GM18499 (cell line): ENCODE data around the gene FNDC5.

Experiments used
- ATAC-seq: cut with Tn5 transposase; IDR thresholded peaks from one replicate; pipeline ENCODE4 v1.9.1; 2021; ENCODE audit warnings: moderate number of reproducible peaks; ENCODE audit not compliant: insufficient read depth, unreplicated experiment

FNDC5 gene

DNA sequence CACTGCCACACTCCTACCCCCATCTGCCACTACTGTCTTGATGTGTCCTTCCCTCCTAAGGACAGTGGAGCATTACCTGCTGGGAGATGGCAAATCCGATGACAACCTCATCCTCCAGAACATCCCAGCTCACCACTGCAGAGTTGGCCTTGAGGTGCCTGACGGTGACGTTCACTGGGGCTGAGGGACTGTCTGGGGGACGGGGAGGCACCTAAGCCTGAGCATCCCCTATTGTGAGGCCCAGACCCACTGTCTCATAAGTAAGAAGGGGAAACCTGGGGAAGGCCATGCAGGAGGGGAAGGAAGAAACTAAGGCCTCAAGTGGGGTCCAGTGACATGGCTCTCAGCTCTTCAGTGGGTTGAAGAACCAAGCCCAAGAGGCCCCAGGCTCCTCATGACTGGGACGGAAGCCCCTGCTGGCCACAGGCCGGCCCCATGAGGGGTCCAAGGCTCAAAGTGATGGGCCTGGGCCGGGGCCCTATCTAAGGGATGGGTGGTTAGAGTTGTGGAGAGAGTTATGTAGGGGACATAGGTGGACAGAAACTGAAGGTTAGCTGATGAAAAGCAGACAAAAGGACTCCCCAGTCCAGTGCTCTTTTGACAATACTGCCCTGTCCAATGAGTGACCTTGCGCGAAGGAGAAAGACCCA, 1.8 kb downstream of the FNDC5 start:
- ATAC-seq, result no peak

DNA sequence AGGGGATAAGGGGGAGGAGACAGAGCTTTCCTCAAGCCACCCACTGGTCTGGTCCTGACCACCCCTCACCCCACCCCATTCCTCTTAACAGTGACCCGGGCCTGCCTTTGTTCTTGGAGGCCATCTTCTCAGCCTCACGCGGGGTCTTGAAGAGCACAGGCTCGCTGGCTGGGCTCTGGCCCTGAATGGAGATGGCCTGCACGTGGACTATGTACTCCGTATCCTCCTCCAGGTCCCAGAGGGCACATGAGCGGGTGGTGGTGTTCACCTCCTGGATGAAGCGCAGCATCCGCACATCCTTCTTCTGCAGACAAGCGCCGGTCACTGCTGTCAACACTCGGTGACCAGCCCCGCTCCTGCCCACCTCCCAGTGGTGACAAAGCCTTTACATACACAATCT, 2.6 kb downstream of the FNDC5 start:
- ATAC-seq, result no peak

DNA sequence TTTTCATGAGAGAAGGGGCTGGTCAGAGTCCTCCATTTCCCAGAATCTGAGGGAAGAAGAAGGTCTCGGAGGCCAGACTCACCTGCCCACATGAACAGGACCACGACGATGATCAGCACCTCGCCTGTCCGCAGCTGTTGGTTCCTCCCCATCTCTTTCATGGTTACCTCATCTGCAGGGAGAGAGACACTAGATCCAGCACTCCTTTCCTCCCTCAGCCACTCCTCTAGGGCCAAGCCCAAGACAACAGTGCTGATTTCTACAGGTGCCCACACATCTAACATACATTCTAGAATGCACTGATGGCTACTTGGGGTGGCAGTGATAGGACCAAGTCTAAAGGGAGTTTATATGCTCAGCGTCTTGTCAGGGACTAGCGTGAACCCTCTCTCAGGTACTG, 3.0 kb downstream of the FNDC5 start:
- no peak for ATAC-seq

DNA sequence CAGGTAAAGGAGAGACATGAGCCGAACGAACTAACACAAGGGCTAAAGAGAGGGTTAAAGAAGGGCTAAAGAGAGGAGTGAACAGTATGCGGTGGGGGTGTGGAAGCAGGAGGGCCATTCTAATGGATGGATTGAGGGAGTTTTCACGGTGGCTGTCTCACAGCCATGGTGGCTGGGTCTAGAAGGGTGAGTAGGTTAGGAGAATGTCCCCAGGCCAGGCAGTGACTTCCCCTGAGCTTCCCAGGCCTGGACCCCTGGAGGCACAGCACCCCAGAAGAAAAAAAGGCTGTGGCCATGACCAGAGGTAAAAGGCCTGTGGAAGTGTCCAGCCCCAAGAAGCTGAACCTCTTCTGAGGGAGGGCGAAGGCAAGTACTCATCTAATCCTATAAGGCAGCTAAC, 3.6 kb downstream of the FNDC5 start:
- no peak for ATAC-seq

DNA sequence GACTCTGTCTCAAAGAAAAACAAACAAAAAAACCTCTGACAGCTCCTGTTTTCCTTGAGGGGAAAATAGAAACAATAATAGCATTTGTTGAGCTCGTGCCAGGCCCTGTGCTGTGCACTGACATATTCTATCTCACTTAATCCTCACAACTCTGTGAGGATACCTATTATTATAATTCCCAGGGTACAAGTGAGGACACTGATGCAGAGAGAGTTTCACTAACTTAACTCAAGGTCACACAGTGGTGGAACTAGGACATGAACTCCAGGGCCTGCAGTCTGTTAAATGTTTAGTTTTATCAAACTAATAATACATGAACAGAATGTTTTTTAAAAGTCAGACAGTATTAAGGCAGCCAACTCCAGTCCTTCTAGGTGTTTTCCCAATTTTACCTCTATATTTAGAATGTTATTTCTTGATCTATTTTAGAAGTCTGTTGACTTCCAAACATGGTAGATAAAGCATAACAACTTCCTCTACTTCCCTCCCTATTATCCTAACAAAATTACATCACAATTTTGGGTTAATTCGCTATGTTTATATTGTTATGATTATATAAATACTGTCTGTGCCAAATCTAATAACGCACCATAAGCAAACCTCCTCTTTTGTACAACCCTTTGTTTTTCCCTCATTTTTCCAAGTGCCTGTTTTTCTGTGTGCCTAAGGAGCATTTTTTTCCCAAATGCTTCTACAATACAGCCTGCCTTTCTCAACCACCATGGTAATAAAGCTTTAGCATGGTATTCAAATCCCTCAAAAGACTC, 4.9 kb downstream of the FNDC5 start:
- no peak for ATAC-seq

DNA sequence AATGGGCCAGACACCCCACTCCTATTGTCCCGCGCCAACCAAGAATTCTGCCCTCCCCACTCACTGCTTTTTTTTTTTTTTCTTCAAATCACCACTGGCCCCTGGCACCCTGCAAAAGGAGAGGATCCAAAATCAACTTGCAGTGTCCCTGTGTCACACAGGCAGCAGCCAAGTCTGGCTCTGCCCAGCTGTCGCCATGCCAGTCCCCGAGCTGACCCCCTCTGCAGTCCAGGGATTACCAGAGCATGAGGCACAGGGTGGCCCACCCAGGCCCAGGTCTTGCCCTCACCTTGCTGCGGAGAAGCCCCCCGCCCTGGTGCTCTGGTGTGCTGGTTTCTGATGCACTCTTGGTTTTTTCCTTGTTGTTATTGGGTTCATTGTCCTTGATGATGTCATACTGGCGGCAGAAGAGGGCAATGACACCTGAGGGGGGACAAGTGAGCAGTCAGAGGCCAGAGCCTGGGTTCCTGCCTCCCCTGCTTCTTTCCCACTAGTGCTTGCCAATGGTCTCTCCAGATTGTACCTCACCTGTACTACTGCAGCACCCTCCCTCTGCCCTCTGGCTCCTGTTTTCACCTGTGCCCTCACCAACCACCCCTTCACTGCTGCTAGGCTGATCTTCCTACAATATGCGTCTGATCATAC, 6.2 kb downstream of the FNDC5 start:
- ATAC-seq, result no peak

DNA sequence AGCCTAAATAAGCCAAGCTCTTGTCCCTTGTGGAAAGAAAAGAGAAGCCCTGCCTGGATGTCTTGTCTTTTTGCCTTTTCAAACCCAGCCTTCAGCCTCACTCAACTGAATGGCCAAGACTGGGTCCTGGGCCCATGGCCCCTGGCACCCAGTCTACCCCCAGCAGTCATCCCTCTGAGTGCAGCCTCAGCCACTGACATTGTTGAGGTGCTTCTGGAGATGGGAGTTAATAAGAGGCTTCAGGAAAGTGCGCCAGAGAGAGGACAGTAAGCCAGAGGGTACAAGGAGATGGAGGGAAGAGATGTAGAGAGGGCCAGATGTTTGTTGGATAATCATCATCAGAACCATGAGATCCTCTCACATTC, 6.8 kb downstream of the FNDC5 start:
- no peak for ATAC-seq

- no peak for ATAC-seq
These were observed 7.4 kb downstream of the FNDC5 start for GRCh38 chr1:32863218-32863880.

- no peak for ATAC-seq
These were observed 8.6 kb downstream of the FNDC5 start for GRCh38 chr1:32861904-32862695.

DNA sequence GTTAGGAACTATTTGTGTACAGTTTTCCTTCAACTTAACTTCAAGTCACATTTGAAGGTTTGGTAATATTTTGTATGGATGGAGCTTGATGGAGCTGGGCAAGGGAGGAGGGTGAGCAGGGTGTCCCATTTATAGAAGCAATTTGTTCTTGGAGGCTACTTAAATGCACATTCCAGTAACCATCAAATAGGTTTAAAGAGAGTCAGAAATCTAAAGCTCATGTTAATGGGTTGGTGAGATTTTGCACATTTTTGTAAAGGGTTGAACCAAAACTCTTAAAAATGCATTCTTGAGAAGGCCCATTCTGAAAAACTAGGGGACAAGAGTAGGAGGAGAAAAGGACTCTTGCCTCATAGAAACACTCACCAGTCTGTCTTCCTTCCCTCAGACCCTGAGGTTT, 10.1 kb downstream of the FNDC5 start:
- ATAC-seq, result no peak

DNA sequence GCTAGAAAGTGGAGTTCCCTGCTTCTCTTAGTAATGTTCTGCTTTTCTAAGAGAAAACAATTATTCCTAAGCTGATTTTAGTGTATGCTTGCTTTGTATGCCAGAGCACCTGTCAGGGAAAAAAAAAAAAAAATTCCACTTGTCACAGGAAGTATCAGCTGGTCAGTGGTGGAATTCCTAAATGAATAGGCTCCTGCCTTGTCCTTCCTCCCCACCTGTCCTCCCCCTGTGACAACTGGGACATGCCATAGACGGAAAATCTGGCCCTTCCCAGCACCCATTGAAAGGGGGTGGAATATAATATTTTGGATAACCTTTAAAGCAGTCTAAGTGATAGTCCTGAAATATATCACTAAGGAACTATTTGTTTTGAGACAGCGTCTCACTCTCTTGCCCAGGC, 10.8 kb downstream of the FNDC5 start:
- ATAC-seq, result no peak

DNA sequence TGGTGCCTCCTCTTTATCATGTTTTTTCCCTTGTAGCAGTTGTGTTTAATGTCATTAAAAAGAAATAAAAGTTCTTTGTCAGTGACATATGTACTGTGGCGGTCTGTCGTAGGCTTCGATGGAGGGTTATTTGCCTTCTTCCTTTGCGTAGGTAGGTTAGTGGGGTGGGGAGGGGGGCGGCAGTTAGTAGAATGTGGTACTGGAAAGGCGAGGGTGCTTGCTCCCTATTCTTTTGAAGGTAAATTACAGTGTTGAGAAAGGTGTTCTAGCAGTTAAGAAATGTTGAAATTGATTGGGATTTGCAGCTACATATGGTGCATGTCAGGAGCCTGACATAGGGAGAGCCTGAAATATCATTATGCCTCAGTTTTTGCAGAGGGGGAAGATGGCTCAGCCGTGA, 11.9 kb downstream of the FNDC5 start:
- ATAC-seq, result no peak

GRCh38 chr1:32858136-32858535, 12.6 kb downstream of the FNDC5 start:
- no peak for ATAC-seq

DNA sequence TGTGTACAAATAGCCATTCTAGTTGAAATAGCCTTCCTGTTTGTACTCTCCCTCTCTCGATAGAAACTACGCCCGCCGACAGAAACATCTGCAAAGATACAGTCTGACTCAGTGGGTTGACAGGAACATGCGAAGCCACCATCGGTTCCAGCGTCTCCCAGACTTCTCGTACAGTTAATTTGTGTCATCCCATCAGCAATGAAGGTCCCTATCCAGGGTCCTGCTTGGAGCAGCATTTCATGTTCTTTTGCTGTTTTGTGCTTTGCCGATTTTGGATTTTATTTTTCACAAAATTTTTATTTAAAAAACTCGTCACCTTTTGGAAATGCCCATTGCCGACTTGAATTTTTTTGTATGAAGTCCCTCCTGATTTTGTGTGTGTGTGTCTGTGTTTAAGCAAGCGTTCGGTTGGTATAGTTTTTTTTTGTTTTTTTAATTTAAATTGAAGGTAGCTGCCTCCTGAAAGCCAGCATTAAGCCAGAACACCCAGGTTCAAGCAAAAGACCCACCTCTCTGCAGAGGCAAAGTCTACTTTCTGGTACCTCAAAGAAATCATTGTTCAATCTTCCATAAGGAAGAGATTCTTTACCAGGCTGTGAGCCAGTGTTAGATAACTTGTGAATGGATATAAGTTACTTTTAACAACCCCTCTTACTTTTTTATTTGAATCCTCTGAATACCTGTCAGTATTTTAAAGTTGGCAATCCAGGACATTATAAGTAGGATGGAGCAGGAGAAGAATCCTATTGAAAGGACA, 14.7 kb downstream of the FNDC5 start:
- ATAC-seq, result no peak

- ATAC-seq, result no peak
These were observed 22.2 kb downstream of the FNDC5 start for GRCh38 chr1:32848354-32849063.

DNA sequence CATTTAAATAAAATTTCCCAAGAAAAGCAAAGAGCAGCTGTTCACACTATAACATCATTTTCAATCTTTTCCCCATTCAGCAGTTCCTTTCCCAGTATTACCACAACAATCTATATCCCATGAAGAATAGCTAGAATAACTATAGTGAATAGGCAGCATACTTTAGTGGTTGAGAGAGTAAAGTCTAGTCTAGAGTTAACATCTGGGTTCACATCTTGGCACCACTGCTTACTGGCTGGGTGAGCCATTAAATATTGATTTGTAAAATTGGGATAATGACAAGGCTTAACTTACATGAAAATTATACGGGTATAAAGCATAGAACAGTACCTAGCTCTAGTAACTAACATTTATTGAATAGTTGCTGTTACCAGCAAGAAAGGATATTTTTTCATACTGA, 38.8 kb downstream of the FNDC5 start:
- no peak for ATAC-seq

DNA sequence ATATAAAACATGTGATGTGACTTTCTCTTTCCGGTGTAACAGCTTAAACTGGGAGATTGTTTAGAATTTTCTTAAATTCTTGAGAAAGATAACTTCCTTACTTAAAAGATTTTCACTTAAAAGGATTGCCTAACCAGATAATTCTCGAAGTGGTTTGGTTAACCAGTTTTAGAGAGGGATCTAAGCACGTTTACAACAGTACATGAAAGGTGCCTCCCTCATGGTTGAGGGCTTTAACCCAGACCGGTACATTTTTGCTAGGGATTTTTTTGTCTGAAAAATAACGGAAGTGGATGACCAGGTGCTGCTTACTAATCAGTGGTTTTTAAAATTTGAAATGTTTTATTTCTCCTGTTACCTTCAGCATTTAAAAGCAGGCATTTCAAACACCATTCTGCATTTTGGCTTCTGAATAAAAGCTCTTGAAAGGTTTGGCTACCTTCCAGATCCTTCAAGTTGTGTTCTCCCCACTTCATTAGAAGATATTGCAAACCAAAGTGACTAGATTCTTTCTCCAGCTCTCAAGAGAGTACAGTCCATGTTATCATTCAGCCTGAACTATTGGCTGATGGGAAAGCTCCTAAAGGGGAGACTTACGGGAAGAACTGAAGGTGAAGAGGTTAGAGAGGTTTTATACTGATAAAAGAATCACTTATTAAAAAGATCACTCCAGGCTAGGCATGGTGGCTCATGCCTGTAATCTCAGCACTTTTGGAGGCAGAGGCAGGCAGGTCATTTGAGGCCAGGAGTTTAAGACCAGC, 40.4 kb downstream of the FNDC5 start:
- ATAC-seq, result no peak

GRCh38 chr1:32828341-32828740, 42.4 kb downstream of the FNDC5 start:
- no peak for ATAC-seq
